ENCODE measurements around the gene REXO1. TPM values are rescaled to one million over a fixed set of nuclear protein-coding genes. Genes with fewer than 3 reads are reported as not detected.

REXO1 gene
- total and polyA plus RNA-seq, 2 of the 13 experiments (the other 11 are each of a cell fraction or from before 2014, with no cell fraction given) = 5.0 to 11.2 TPM

GRCh38 chr19:1864480-1865171, 16.3 kb upstream of the REXO1 start (continued):
- peak; percentile 31; the same call in 1 of the 2 replicates for TF ChIP-seq TBX2 (CRISPR knock-in tag; IDR thresholded peaks at IDR 0.05; ENCODE audit: borderline replicate concordance)
- TF ChIP-seq TP53 (CRISPR knock-in tag; conservative IDR thresholded peaks at IDR 0.05) = no peak
- 0 out of 2 replicates have a peak, but pooled peaks have one; percentile 48 for TF ChIP-seq ZNF292 (CRISPR knock-in tag; IDR thresholded peaks at IDR 0.05; ENCODE audit: borderline replicate concordance, low read depth)
- TF ChIP-seq U2AF2 (IDR thresholded peaks at IDR 0.05; ENCODE audit: low read depth, low read length) = no peak
- TF ChIP-seq U2AF1 (optimal IDR thresholded peaks at IDR 0.05; ENCODE audit: low read depth, low read length) = no peak
- no peak for TF ChIP-seq FLYWCH1 (CRISPR knock-in tag; IDR thresholded peaks at IDR 0.05)
- peak; percentile 49 for TF ChIP-seq FOXA3 (CRISPR knock-in tag; IDR thresholded peaks at IDR 0.05)
- peak; percentile 77 for TF ChIP-seq UBTF (CRISPR knock-in tag; IDR thresholded peaks at IDR 0.05)
- TF ChIP-seq ZNF124 (CRISPR knock-in tag; IDR thresholded peaks at IDR 0.05) = 0 out of 2 replicates have a peak, but pooled peaks have one; percentile 3
- TF ChIP-seq NCOA1 (CRISPR knock-in tag; IDR thresholded peaks at IDR 0.05) = 0 out of 2 replicates have a peak, but pooled peaks have one; percentile 54
- no peak for TF ChIP-seq RCOR2 (CRISPR knock-in tag; IDR thresholded peaks at IDR 0.05)
- peak; percentile 65 for TF ChIP-seq STAG1 (CRISPR knock-in tag; IDR thresholded peaks at IDR 0.05)
- no peak for TF ChIP-seq ZNF367 (CRISPR knock-in tag; IDR thresholded peaks at IDR 0.05; ENCODE audit: borderline replicate concordance)
- TF ChIP-seq ISX (CRISPR knock-in tag; conservative IDR thresholded peaks at IDR 0.05) = no peak
- TF ChIP-seq ESRRA (CRISPR knock-in tag; IDR thresholded peaks at IDR 0.05; ENCODE audit: low read depth) = peak; percentile 47; the same call in 1 of the 2 replicates
- TF ChIP-seq HDAC2 (CRISPR knock-in tag; IDR thresholded peaks at IDR 0.05) = peak; percentile 26; the same call in 1 of the 2 replicates
- peak; percentile 25; the same call in 1 of the 2 replicates for TF ChIP-seq HDAC1 (CRISPR knock-in tag; IDR thresholded peaks at IDR 0.05)
- 0 out of 2 replicates have a peak, but pooled peaks have one; percentile 40 for TF ChIP-seq KLF9 (CRISPR knock-in tag; IDR thresholded peaks at IDR 0.05; ENCODE audit: low read depth)
- peak; percentile 43; the same call in 1 of the 2 replicates for TF ChIP-seq ZNF891 (CRISPR knock-in tag; IDR thresholded peaks at IDR 0.05)
- no peak for TF ChIP-seq ZNF569 (CRISPR knock-in tag; IDR thresholded peaks at IDR 0.05; ENCODE audit: borderline replicate concordance)
- TF ChIP-seq ZNF160 (CRISPR knock-in tag; IDR thresholded peaks at IDR 0.05) = 0 out of 2 replicates have a peak, but pooled peaks have one; percentile 33
- 0 out of 2 replicates have a peak, but pooled peaks have one; percentile 35 for TF ChIP-seq BCL6 (CRISPR knock-in tag; IDR thresholded peaks at IDR 0.05)
- no peak for TF ChIP-seq ATF7 (IDR thresholded peaks at IDR 0.05)
- no peak for TF ChIP-seq ATF7 (CRISPR knock-in tag; IDR thresholded peaks at IDR 0.05)
- TF ChIP-seq ZNF770 (CRISPR knock-in tag; IDR thresholded peaks at IDR 0.05) = peak; percentile 17; the same call in 1 of the 2 replicates
- TF ChIP-seq ZNF30 (CRISPR knock-in tag; IDR thresholded peaks at IDR 0.05) = 0 out of 2 replicates have a peak, but pooled peaks have one; percentile 64
- TF ChIP-seq ZNF350 (CRISPR knock-in tag; IDR thresholded peaks at IDR 0.05; ENCODE audit: borderline replicate concordance, low read depth) = peak; percentile 64; the same call in 1 of the 2 replicates
- no peak for TF ChIP-seq SIX4 (CRISPR knock-in tag; IDR thresholded peaks at IDR 0.05)

All from HepG2 (cell line).